CD4-positive, alpha-beta T cell treated with Interferon gamma for 1 hour (primary cell): ENCODE measurements around the gene C6orf163.
A peak's percentile ranks its signal among the peaks of the same experiment; 100 is the strongest.

Experiments used
- DNase-seq: peaks from one replicate; pipeline ENCODE4 v3.0.0-alpha.2; 2020

The C6orf163 gene

DNA sequence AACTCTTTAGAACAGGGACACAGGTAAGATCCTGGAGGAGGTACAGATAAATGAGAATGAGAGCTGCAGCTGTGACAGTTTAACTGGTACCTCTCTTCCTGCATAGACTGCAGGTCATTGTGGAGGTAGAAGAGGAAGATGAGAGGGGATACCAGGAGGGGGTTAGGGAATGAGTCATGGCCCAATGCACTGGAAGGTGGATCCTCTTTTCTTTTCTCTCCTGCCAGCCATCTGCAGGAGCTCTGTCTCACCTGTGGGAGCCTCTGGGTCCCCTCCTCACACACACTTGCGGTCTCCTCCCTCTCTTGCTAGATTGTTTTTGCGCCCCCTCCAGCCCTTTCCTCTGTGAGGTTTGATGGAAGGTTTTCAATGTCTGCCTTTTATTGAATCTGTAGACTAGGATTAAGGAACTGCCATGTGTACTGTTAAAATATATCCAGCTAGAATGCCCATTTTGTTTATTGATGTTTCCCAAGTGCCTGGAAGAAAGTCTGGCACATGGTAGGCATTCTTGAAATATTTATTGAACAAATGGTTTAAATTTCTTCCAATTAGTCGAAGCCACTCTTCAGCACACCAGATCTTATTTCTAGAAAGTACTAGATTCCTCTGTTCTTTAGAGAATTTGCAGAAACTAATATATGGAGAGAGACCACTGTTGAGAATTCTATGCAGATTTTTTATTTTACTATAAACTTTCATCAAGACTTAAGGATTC is 13.0 kb downstream of the C6orf163 start:
- no peak for DNase-seq

DNA sequence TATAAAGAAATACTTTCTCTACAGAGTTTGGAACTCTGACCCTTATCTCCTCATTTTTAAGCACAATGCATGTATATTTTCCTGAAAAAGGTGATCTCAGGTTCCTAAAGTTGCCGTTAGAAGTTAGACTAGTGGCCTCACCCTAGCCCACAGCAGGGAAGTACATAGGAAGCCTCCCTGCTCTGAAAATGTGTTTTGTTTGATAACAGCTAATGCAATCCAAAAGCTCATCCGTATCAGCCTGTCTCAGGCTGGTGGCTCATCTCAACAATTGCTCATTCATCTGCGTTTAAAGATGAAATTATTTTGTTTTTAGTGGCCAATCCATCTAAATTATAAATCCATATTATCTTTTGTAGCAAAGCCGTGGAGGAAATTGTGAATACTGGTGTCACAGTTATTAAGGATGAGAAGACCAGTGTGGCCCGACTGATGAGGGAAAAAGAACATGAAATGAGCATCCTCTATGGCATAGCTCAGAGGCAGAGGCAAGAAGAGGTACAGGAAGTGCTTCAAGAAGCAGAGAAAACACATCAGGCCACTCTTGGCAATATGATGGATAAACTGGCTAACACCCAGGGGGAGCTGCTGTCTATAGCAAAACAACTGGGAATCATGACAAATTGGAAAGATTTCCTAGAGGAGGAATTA is 20.1 kb downstream of the C6orf163 start:
- DNase-seq = no peak

DNA sequence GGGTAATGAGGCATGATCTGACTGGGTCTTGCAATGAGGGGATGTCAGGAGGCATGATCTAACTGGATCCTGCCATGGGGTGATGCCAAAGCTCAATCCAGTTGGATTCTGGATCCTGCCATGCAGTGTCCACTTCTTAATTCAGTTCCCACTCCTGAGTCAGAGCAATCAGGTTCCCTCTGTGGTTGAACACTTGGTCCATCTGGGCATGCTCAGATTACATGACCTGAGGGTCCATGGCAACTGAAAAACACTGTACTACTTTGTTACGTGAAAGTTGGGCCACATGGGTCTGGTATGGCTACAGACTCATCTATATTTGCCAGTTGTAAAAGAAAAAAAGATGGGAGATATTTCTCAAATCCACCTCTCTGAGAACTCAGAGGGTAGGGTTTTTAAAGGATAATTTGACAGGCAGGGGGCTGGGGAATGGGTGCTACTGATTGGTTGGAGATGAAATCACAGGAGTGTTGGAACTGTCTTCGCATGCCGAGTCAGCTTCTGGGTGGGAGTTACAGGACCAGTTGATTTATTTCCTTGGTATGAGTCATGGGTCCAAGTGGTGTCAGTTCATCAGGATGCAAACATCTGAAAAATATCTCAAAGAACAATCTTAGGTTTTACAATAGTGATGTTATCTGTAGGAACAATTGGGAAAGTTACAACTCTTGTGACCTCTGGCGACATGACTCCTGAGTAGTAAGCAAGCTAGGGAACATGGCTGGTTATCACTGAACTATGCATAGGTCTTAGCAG is 21.6 kb downstream of the C6orf163 start:
- no peak for DNase-seq

DNA sequence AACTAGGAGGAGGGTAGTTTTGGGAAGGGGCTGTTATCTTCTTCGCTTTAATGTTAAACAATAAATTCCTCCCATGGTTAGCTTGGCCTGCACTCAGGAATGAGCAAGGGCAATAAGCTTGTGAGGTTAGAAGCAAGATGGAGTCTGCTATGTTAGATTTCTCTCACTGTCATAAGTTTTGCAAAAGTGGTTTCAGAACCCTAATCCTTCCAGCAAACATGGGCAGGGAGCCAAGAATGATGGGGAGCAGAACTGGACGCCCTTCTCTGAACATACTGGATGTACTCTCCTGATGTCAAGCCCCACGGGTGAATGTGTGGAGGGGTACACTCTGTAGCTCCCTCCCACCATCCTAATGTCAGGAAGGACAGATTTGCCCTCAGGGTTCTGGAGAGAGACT is 22.3 kb downstream of the C6orf163 start:
- DNase-seq = no peak

GRCh38 chr6:87373377-87373776 is 28.8 kb downstream of the C6orf163 start:
- DNase-seq = no peak

- no peak for DNase-seq
Observed at GRCh38 chr6:87375315-87375714, 30.7 kb downstream of the C6orf163 start.

DNA sequence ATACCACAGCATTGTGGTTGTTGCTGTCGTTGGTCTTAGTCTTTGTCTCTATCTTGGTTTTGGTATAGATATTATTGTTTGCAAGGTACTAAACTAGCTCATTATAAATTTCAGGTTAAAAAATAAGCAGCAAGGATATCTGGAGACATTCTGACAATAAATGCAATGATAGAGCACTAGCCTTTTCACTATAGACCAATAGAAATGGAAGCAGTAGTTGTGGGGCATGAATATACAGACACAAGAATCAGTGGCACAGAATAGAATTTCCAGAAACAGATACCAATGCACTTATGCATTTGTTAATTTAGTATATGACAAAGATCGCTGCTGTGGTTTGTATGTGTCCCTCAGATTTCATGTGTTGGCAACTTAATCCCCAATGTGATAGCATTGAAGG is 32.0 kb downstream of the C6orf163 start:
- no peak for DNase-seq

DNA sequence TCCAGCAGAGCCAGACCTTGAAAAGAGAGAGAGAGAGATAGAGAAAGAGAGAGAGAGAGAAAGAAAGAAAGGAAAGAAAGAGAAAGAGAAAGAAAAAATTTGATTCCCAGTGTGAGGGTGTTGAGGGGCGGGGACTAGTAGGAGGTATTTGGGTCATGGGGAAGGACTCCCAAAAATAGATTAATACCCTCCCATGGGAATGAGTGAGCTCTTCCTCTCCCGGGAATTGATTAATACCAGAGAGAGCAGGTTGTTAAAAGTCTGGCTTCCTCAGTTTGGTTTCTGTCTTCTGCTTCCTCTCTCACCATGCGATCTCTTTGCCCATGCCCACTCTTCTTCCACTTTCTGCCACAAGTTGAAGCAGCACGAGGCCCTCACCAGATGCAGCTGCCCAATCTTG is 34.3 kb downstream of the C6orf163 start:
- no peak for DNase-seq

- no peak for DNase-seq
Observed at GRCh38 chr6:87382861-87383260, 38.2 kb downstream of the C6orf163 start.

DNA sequence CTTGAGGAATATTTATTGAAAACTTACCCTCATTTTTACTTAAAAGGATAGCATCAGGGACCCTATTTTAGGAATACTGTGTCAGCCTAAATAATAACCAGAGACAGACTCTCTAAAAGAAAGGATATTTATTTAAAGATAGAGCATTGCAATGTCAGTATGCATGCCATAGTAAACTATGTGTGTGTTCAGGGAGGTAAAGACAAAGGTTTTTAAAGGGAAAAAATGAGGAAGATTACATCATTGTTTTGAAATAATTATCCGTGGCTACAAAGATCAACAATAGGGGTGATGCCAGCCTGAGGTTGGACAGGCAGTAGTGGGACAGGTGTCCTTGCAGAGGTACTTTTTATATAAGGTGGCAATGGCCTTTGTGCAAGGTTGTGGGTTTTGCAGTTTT is 39.4 kb downstream of the C6orf163 start:
- no peak for DNase-seq

DNA sequence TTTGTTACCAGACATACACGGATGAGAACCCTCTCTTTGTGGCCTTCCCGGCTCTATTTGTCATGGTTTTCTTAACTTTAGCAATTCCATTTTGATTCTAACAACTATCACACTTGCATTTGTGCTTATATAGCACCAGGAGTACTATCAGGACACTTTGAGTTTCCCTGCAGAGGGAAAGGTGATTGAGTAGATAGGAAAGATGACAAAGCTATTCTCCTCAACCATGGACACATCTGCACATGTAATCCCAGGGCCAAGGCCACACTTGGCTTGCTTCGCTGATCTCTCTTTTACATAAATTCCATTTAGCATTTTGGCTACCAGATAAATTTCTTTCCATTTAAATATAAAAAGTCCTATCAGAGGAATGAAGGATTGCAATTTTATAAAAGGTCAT is 39.8 kb downstream of the C6orf163 start:
- DNase-seq = no peak

GRCh38 chr6:87391334-87391733 is 46.7 kb downstream of the C6orf163 start:
- DNase-seq = no peak

- no peak for DNase-seq
Observed at GRCh38 chr6:87393026-87393622, 48.5 kb downstream of the C6orf163 start.

GRCh38 chr6:87395431-87395830 is 50.8 kb downstream of the C6orf163 start:
- DNase-seq = no peak

DNA sequence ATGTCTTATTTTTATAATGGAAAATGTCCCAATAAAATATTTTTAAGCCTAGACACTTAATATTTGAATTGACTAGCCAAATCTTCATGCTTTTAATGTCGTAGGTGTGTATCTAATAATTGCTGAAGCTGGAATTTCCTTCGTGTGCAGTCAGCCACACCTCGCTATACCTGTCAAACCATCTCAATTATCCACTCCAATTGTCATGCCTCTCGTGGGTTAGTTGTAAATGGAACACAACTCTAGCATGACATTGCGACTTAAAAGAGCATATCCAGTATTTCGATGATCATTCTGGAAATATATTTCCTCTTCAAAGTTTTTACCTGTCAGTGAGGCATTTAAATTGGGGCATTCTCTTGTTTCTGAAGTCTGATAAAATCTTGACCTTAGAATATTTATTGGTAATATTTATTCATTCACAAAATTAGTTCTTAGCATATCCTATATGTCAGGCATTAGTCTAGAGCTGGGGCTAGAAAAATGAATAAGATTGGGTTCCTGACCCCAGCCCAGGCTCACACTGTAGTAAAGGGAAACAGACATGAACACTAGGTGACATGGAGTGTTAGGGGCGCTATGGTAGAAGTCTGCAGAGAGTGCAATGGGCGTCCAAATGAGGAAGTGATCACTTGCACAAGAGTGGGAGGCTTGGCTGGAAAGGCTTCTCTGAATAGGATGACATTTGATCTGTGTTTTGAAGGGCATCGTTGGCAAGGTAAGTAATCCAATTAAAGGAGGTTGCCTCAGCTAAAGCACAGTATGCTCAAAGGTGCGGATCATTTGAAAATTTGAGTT is 52.2 kb downstream of the C6orf163 start:
- DNase-seq = peak; percentile 5

GRCh38 chr6:87397656-87398055 is 53.0 kb downstream of the C6orf163 start:
- no peak for DNase-seq

- DNase-seq = no peak
Observed at GRCh38 chr6:87401832-87402231, 57.2 kb downstream of the C6orf163 start.

GRCh38 chr6:87407561-87407900 is 62.9 kb downstream of the C6orf163 start:
- no peak for DNase-seq

GRCh38 chr6:87407901-87408720 is 63.5 kb downstream of the C6orf163 start, which contains the start of gene CFAP206:
TSS of gene CFAP206 (plus strand) at chr6:87407972. CDS start at chr6:87409840, 1,868 bp downstream.
- peak; percentile 81 for DNase-seq

- DNase-seq = no peak
Observed at GRCh38 chr6:87408721-87409155, 64.1 kb downstream of the C6orf163 start.
